Measurements from ENCODE around the gene TMEM131L. TPM values are rescaled to one million over a fixed set of nuclear protein-coding genes. Genes with fewer than 3 reads are reported as not detected.

The TMEM131L gene
- total and polyA plus RNA-seq, 2 experiments from 2014 or later, result 3.3 to 7.4 TPM

DNA sequence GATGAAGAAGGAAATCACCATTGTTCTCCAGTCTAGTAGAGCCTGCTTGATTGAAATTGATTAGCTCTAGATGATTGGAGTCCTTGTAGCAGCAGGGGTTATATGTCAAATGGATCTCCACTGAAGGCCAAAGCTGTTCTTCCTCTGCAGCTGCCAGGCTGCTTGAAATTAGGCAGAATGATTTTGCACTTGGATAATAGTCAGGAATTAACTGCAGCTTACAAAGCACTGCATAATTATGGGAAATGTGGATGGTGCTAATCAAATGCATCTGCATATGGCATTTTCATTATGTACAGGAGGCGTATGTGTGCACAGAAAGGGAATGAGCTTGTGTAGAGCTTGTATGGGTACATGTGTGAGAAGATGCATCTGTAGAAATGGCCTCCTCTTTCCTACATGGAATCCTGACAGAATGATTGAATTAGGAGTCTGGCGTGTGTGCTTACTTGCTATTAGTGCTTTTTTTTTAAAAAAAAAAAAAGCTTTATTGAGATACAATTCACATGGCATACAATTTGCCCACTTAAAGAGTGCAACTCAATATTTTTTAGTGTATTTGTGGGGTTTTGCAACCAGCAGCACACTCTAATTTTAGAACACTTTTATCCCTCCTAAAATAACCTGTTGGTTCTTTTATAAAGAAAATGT is 65.9 kb downstream of the TMEM131L start:
- H3K27ac ChIP-seq, result no peak overlapping the region
- no peak for DNase-seq (ENCODE audit: low read depth in 1 of 2, low spot score in 1 of 2)
- TF ChIP-seq CTCF (IDR thresholded peaks at IDR 0.05; ENCODE audit: low read depth, low read length), result no peak
- H3K9me3 ChIP-seq (ENCODE audit: low read depth), result no peaks in the 10 kb centered on the region
- no peaks in the 10 kb centered on the region for H3K36me3 ChIP-seq
- no peaks in the 10 kb centered on the region for H3K27me3 ChIP-seq
- H3K4me1 ChIP-seq (ENCODE audit: low read depth), result no peaks in the 10 kb centered on the region
- no peak overlapping the region for H3K4me3 ChIP-seq

DNA sequence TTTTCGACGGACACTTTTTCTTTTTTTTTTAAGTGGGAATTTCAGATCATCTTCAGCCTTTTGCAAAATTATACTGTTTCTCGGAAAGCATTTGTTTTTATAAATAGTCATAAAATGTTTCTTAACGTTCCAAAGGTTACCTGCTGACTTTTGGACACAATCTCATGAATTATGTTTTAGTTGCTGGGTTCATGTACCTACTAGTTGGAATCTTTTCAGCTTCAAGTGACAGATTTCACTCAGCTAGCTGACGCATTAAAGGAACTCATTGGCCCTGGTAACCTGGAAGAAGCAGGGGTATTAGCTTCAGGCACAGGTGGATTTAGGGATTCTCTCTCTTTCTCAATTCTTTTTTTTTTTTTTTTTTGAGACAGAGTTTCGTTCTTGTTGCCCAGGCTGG is 66.5 kb downstream of the TMEM131L start:
- no peak for DNase-seq (ENCODE audit: low read depth in 1 of 2, low spot score in 1 of 2)
- no peak for TF ChIP-seq CTCF (IDR thresholded peaks at IDR 0.05; ENCODE audit: low read depth, low read length)
- Histone ChIP-seq H3K36me3 (no peaks in the 10 kb centered on the region), H3K4me3 (no peak overlapping the region), H3K27me3 (no peaks in the 10 kb centered on the region), H3K9me3 (ENCODE audit: low read depth) (no peaks in the 10 kb centered on the region), H3K27ac (no peak overlapping the region), H3K4me1 (ENCODE audit: low read depth) (no peaks in the 10 kb centered on the region)

GRCh38 chr4:153533387-153533786 is 67.2 kb downstream of the TMEM131L start:
- Histone ChIP-seq H3K36me3 (no peaks in the 10 kb centered on the region), H3K4me3 (no peak overlapping the region), H3K27me3 (no peaks in the 10 kb centered on the region), H3K27ac (no peak overlapping the region), H3K4me1 (ENCODE audit: low read depth) (no peaks in the 10 kb centered on the region), H3K9me3 (ENCODE audit: low read depth) (no peaks in the 10 kb centered on the region)
- TF ChIP-seq CTCF (IDR thresholded peaks at IDR 0.05; ENCODE audit: low read depth, low read length), result no peak
- DNase-seq (ENCODE audit: low read depth in 1 of 2, low spot score in 1 of 2), result no peak

GRCh38 chr4:153534792-153535629 is 68.9 kb downstream of the TMEM131L start:
- no peak for DNase-seq (ENCODE audit: low read depth in 1 of 2, low spot score in 1 of 2)
- H3K36me3 ChIP-seq, result no peaks in the 10 kb centered on the region
- no peaks in the 10 kb centered on the region for H3K9me3 ChIP-seq (ENCODE audit: low read depth)
- no peaks in the 10 kb centered on the region for H3K4me1 ChIP-seq (ENCODE audit: low read depth)
- H3K4me3 ChIP-seq, result no peak overlapping the region
- no peak for TF ChIP-seq CTCF (IDR thresholded peaks at IDR 0.05; ENCODE audit: low read depth, low read length)
- H3K27ac ChIP-seq, result no peak overlapping the region
- no peaks in the 10 kb centered on the region for H3K27me3 ChIP-seq

- H3K36me3 ChIP-seq, result no peaks in the 10 kb centered on the region
- peaks cover 5% of the 10 kb centered on the region for H3K4me1 ChIP-seq (ENCODE audit: low read depth)
- no peak overlapping the region for H3K4me3 ChIP-seq
- no peaks in the 10 kb centered on the region for H3K27me3 ChIP-seq
- no peaks in the 10 kb centered on the region for H3K9me3 ChIP-seq (ENCODE audit: low read depth)
- no peak overlapping the region for H3K27ac ChIP-seq
- peak in 1 of 2 donors; percentile 38 for DNase-seq (ENCODE audit: low read depth in 1 of 2, low spot score in 1 of 2)
- no peak for TF ChIP-seq CTCF (IDR thresholded peaks at IDR 0.05; ENCODE audit: low read depth, low read length)
Measured at GRCh38 chr4:153535772-153536513, 69.8 kb downstream of the TMEM131L start.

Measured in cardiac muscle cell (in vitro differentiated cells and primary cell).